GM06990 (cell line): ENCODE results near the gene ATP2B2.
A peak's percentile ranks its signal among the peaks of the same experiment; 100 is the strongest.

Experiments used
- DNase-seq: peaks from one replicate; pipeline ENCODE4 v3.0.0-alpha.2; 2011; ENCODE audit not compliant: insufficient read length; ENCODE audit errors: extremely low read depth
- H3K27me3 ChIP-seq: replicated peaks from 2 replicates; pipeline ENCODE4 v1.6.0; 2011; ENCODE audit warnings: low read length; ENCODE audit not compliant: control insufficient read depth, insufficient read depth
- H3K36me3 ChIP-seq: 2 replicates; pipeline ENCODE4 v1.5.1; 2011; ENCODE audit warnings: low read length; ENCODE audit not compliant: control insufficient read depth, insufficient read depth
- H3K4me3 ChIP-seq: replicated peaks from 2 replicates; pipeline ENCODE4 v1.5.1; 2011; ENCODE audit warnings: low read depth, mild to moderate bottlenecking, control low read depth, low read length
- TF ChIP-seq, protein P1 (sequence below): IDR thresholded peaks from 2 replicates; pipeline ENCODE4 v1.5.1; 2011; ENCODE audit warnings: low read length, control low read depth, mild to moderate bottlenecking, inconsistent platforms; ENCODE audit not compliant: insufficient read depth, poor library complexity, severe bottlenecking

The ATP2B2 gene

DNA sequence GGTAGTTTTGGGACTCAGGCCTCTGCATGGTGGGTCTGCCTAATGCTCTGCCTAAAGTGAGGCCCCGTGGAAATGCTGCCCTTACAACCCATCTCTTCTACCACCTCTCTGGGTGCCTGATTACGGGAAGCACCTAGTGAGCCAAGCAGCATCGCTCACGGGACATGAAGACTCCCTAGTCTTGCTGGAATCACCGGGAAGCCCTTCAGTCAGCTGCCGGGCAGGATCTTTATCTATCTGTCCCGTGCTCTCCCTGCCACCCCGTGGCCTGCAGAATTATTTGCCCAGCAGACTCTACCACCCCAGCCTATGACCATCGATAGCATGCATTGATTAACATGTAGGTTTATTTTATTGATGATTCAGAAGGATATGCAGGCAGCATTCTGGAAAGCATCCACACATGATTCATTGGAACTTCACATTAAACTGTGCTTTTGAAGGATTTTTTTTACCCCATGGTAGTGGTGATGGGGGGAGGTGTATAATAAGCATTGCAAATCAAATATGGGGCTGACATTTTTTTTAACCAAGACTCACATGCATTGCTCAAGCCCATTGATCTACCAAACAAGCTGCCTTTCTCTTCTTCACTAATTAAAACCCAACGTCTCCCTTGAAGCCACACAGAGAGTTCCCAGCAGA is 63.1 kb downstream of the ATP2B2 start:
- DNase-seq: no peak
- no peaks in the 10 kb centered on the region for H3K27me3 ChIP-seq
- TF ChIP-seq, protein P1, sequence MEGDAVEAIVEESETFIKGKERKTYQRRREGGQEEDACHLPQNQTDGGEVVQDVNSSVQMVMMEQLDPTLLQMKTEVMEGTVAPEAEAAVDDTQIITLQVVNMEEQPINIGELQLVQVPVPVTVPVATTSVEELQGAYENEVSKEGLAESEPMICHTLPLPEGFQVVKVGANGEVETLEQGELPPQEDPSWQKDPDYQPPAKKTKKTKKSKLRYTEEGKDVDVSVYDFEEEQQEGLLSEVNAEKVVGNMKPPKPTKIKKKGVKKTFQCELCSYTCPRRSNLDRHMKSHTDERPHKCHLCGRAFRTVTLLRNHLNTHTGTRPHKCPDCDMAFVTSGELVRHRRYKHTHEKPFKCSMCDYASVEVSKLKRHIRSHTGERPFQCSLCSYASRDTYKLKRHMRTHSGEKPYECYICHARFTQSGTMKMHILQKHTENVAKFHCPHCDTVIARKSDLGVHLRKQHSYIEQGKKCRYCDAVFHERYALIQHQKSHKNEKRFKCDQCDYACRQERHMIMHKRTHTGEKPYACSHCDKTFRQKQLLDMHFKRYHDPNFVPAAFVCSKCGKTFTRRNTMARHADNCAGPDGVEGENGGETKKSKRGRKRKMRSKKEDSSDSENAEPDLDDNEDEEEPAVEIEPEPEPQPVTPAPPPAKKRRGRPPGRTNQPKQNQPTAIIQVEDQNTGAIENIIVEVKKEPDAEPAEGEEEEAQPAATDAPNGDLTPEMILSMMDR: no peak
- H3K4me3 ChIP-seq: no peak overlapping the region
- no peaks in the 10 kb centered on the region for H3K36me3 ChIP-seq

DNA sequence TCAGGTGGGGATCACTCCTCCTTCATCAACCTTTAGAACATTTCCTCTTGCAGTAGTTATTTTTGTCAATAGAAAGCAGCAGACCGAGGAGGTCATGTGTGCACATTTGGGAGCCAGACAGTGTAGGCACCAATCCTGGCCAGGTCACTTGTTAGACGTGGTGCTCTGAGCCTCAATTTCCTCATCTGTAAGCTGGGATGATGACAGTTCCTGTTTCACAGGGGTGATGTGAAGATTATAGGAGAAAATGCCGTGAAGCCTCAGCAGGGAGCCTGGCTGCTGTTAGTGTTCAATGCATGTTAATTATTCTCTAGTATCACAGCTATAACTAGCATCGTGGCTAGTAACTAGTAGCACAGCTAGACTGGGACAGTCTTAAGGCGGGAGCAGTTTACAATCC is 64.7 kb downstream of the ATP2B2 start:
- no peaks in the 10 kb centered on the region for H3K27me3 ChIP-seq
- no peak for DNase-seq
- no peaks in the 10 kb centered on the region for H3K36me3 ChIP-seq
- H3K4me3 ChIP-seq: no peak overlapping the region
- TF ChIP-seq, protein P1: no peak

GRCh38 chr3:10438902-10439610 is 66.3 kb downstream of the ATP2B2 start:
- Histone ChIP-seq H3K36me3 (no peaks in the 10 kb centered on the region), H3K4me3 (no peak overlapping the region)
- TF ChIP-seq, protein P1: no peak

GRCh38 chr3:10437995-10438901 is 67.1 kb downstream of the ATP2B2 start:
- H3K4me3 ChIP-seq: no peak overlapping the region
- H3K27me3 ChIP-seq: no peaks in the 10 kb centered on the region
- H3K36me3 ChIP-seq: no peaks in the 10 kb centered on the region
- TF ChIP-seq, protein P1: no peak
- DNase-seq: no peak

More at GRCh38 chr3:10438902-10439610, 66.3 kb downstream of the ATP2B2 start:
- H3K27me3 ChIP-seq: no peaks in the 10 kb centered on the region
- no peak for DNase-seq

- H3K4me3 ChIP-seq: no peak overlapping the region
- TF ChIP-seq, protein P1: no peak
- H3K27me3 ChIP-seq: no peaks in the 10 kb centered on the region
- peak; percentile 59 for DNase-seq
- no peaks in the 10 kb centered on the region for H3K36me3 ChIP-seq
These were observed 68.0 kb downstream of the ATP2B2 start for GRCh38 chr3:10437272-10437994.
